HCT116 (cell line): ENCODE results near the gene TLR1. TPM values are rescaled to one million over a fixed set of nuclear protein-coding genes. Genes with fewer than 3 reads are reported as not detected.
A peak's percentile ranks its signal among the peaks of the same experiment; 100 is the strongest.

Source experiments
- ATAC-seq: fragments of 200-7000 bp; cut with Tn5 transposase; 2 replicates; pipeline ENCODE4 v1.9.1; 2020; ENCODE audit warnings: mild to moderate bottlenecking, moderate library complexity
- BruUV-seq: library from RNA; stranded (reverse); fragments of 400-500 nt; replicated peaks from 2 replicates; lab custom pipeline; 2021; lab: Mats Ljungman, UMichigan
- CTCF ChIA-PET: fragments of 300-600 bp; sonication (Branson Sonifier 250); formaldehyde crosslinking; loops from one replicate; lab custom pipeline; 2021; ENCODE audit warnings: antibody characterized with exemption; lab: Charles Lee
- POLR2A ChIA-PET: fragments of 300-600, 350-600 bp; sonication (Branson Sonifier 250); formaldehyde crosslinking; loops from one replicate; lab custom pipeline; 2021; ENCODE audit warnings: antibody characterized with exemption; lab: Charles Lee
- RAD21 ChIA-PET, 2 experiments: fragments of 300-600 bp; sonication (Branson Sonifier 250); formaldehyde crosslinking; loops; one replicate each; lab custom pipeline; 2023; ENCODE audit warnings: low total read pairs in 2 of 2; ENCODE audit not compliant: uncharacterized antibody in 2 of 2, unreplicated experiment in 2 of 2, low non-redundant PET in 1 of 2; lab: Charles Lee
- DNase-seq: peaks from one replicate; pipeline ENCODE4 v3.0.0-alpha.2; 2010; ENCODE audit warnings: low read depth, low spot score
- H2AFZ ChIP-seq: fragments of 200-600 bp; shearing (Covaris generic), sonication (generic); 2 replicates; pipeline ENCODE4 v1.6.1; 2017; ENCODE audit warnings: low read depth, mixed run types, mixed read lengths, antibody characterized with exemption, low read length; ENCODE audit not compliant: poor library complexity, severe bottlenecking
- H3K27ac ChIP-seq: 2 replicates; pipeline ENCODE4 v1.5.1; 2012; ENCODE audit warnings: low read depth, low read length
- H3K27me3 ChIP-seq: fragments of 200-600 bp; sonication (generic); 2 replicates; pipeline ENCODE4 v1.6.1; 2016; ENCODE audit warnings: mixed run types, low read length, mixed read lengths; ENCODE audit not compliant: insufficient read depth
- H3K36me3 ChIP-seq, 2 experiments: fragments of 200-500 bp in 1 of 2; fragments of 200-600 bp in 1 of 2; sonication (Bioruptor generic) in 1 of 2; sonication (generic) in 1 of 2; 2 replicates each; pipeline versions ENCODE4 v1.5.1 to v1.6.1; 2014 to 2016; ENCODE audit warnings: low read length in 2 of 2, inconsistent platforms in 1 of 2, mixed read lengths in 1 of 2, mixed run types in 1 of 2; ENCODE audit not compliant: insufficient read depth in 2 of 2, control insufficient read depth in 1 of 2
- H3K4me1 ChIP-seq, 2 experiments: fragments of 200-600 bp in 1 of 2; sonication (generic) in 1 of 2; 2 replicates each; pipeline versions ENCODE4 v1.5.1 to v1.6.1; 2012 to 2017; ENCODE audit warnings: low read length in 2 of 2, inconsistent platforms in 1 of 2, mild to moderate bottlenecking in 1 of 2, mixed read lengths in 1 of 2, mixed run types in 1 of 2, moderate library complexity in 1 of 2; ENCODE audit not compliant: insufficient read depth in 2 of 2, control insufficient read depth in 1 of 2
- H3K4me2 ChIP-seq: fragments of 200-600 bp; sonication (generic); 2 replicates; pipeline ENCODE4 v1.6.1; 2017; ENCODE audit warnings: mixed run types, low read length, mixed read lengths
- H3K4me3 ChIP-seq, 2 experiments: fragments of 200-600 bp in 1 of 2; sonication (generic) in 1 of 2; replicated peaks in 1 of 2; 2 replicates each; pipeline ENCODE4 v1.5.1; 2011 to 2016; ENCODE audit warnings: low read length in 2 of 2, control low read depth in 1 of 2, low read depth in 1 of 2, mild to moderate bottlenecking in 1 of 2, mixed read lengths in 1 of 2, mixed run types in 1 of 2
- H3K79me2 ChIP-seq: fragments of 200-600 bp; sonication (generic); 2 replicates; pipeline ENCODE4 v1.6.1; 2017; ENCODE audit warnings: mild to moderate bottlenecking, mixed run types, low read length, moderate library complexity, mixed read lengths; ENCODE audit not compliant: insufficient read depth
- H3K9ac ChIP-seq: fragments of 200-600 bp; sonication (generic); 2 replicates; pipeline ENCODE4 v1.6.1; 2016; ENCODE audit warnings: low read length, mixed read lengths
- H3K9me2 ChIP-seq: fragments of 200-600 bp; sonication (generic), shearing (Covaris generic); 2 replicates; pipeline ENCODE4 v1.6.1; 2017; ENCODE audit warnings: mixed run types, mild to moderate bottlenecking, moderate library complexity; ENCODE audit not compliant: insufficient read depth
- H3K9me3 ChIP-seq, 2 experiments: fragments of 200-500 bp in 1 of 2; fragments of 200-600 bp in 1 of 2; sonication (Bioruptor generic) in 1 of 2; sonication (generic) in 1 of 2; 2 replicates each; pipeline ENCODE4 v1.6.1; 2014 to 2017; ENCODE audit warnings: low read length in 2 of 2, mixed read lengths in 2 of 2, inconsistent platforms in 1 of 2, low read depth in 1 of 2, mild to moderate bottlenecking in 1 of 2, mixed run types in 1 of 2, moderate library complexity in 1 of 2; ENCODE audit not compliant: control insufficient read depth in 1 of 2, insufficient read depth in 1 of 2
- H4K20me1 ChIP-seq: fragments of 200-600 bp; sonication (generic), shearing (Covaris generic); 2 replicates; pipeline ENCODE4 v1.6.1; 2017; ENCODE audit warnings: mixed run types, mild to moderate bottlenecking, moderate library complexity; ENCODE audit not compliant: insufficient read depth
- CBX3 ChIP-seq: IDR thresholded peaks from 2 replicates; pipeline ENCODE4 v1.6.1; 2012; ENCODE audit warnings: low read depth
- CTCF ChIP-seq, 3 experiments: fragments of 200-600 bp in 1 of 3; sonication (generic) in 1 of 3; IDR thresholded peaks in 2 of 3; conservative IDR thresholded peaks in 1 of 3; 2 replicates each; pipeline ENCODE4 v1.5.1; 2012 to 2017; ENCODE audit warnings: low read depth in 2 of 3, low read length in 2 of 3, antibody characterized with exemption in 1 of 3, borderline replicate concordance in 1 of 3, control low read depth in 1 of 3, mild to moderate bottlenecking in 1 of 3, mixed read lengths in 1 of 3, mixed run types in 1 of 3, moderate library complexity in 1 of 3; ENCODE audit not compliant: insufficient read depth in 1 of 3
- ELF1 ChIP-seq: IDR thresholded peaks from 2 replicates; pipeline ENCODE4 v1.6.1; 2012; ENCODE audit warnings: low read depth, borderline replicate concordance
- EZH2 ChIP-seq: fragments of 200-600 bp; sonication (generic); IDR thresholded peaks from 2 replicates; pipeline ENCODE4 v1.6.1; 2017; ENCODE audit warnings: antibody characterized with exemption, mixed run types
- FOSL1 ChIP-seq: IDR thresholded peaks from 2 replicates; pipeline ENCODE4 v1.6.1; 2012; ENCODE audit warnings: low read depth
- JUND ChIP-seq: IDR thresholded peaks from 2 replicates; pipeline ENCODE4 v1.6.1; 2012
- MAX ChIP-seq: IDR thresholded peaks from 2 replicates; pipeline ENCODE4 v1.6.1; 2012
- POLR2AphosphoS5 ChIP-seq: IDR thresholded peaks from 2 replicates; pipeline ENCODE4 v1.6.1; 2011; ENCODE audit warnings: mild to moderate bottlenecking, low read depth, low read length, moderate library complexity
- RAD21 ChIP-seq: IDR thresholded peaks from 2 replicates; pipeline ENCODE4 v1.6.1; 2012; ENCODE audit warnings: low read depth, mild to moderate bottlenecking
- REST ChIP-seq: IDR thresholded peaks from 2 replicates; pipeline ENCODE4 v1.6.1; 2012; ENCODE audit warnings: low read depth
- SIN3A ChIP-seq: IDR thresholded peaks from 2 replicates; pipeline ENCODE4 v1.6.1; 2012; ENCODE audit warnings: low read depth
- SP1 ChIP-seq: IDR thresholded peaks from 2 replicates; pipeline ENCODE4 v1.6.1; 2012; ENCODE audit warnings: low read depth
- SRF ChIP-seq: IDR thresholded peaks from 2 replicates; pipeline ENCODE4 v1.6.1; 2012; ENCODE audit warnings: low read depth
- TCF7L2 ChIP-seq: IDR thresholded peaks from 2 replicates; pipeline ENCODE4 v1.7.0; 2011; ENCODE audit warnings: borderline replicate concordance, inconsistent platforms; ENCODE audit not compliant: insufficient read depth, insufficient read length; ENCODE audit errors: extremely low read depth
- YY1 ChIP-seq: IDR thresholded peaks from 2 replicates; pipeline ENCODE4 v1.6.1; 2011; ENCODE audit warnings: low read length, low read depth, moderate library complexity, mild to moderate bottlenecking; ENCODE audit not compliant: insufficient replicate concordance; ENCODE audit errors: extremely low read depth
- ZBTB33 ChIP-seq: IDR thresholded peaks from 2 replicates; pipeline ENCODE4 v1.6.1; 2011; ENCODE audit warnings: mild to moderate bottlenecking, low read length, moderate library complexity; ENCODE audit not compliant: insufficient replicate concordance; ENCODE audit errors: extremely low read depth
- ZFX ChIP-seq: fragments of 450-650 bp; IDR thresholded peaks from 2 replicates; pipeline ENCODE4 v1.6.1; 2017
- ZNF274 ChIP-seq: fragments of 200-500 bp; sonication (Bioruptor generic); IDR thresholded peaks from 2 replicates; pipeline ENCODE4 v1.6.1; 2014; ENCODE audit warnings: mild to moderate bottlenecking, low read depth, low read length, inconsistent platforms
- intact Hi-C: fragments of 100-400 bp; cut with micrococcal nuclease; formaldehyde crosslinking; loops from 2 replicates; pipeline ENCODE4 v1.10.0; 2022
- total RNA-seq: library from RNA; stranded (reverse); gene quantifications from one replicate; pipeline ENCODE4 v1.2.1, GENCODE V29; 2021; ENCODE audit not compliant: unreplicated experiment

TLR1 gene
- total RNA-seq, 1 experiment from 2014 or later, result 1.4 TPM

DNA sequence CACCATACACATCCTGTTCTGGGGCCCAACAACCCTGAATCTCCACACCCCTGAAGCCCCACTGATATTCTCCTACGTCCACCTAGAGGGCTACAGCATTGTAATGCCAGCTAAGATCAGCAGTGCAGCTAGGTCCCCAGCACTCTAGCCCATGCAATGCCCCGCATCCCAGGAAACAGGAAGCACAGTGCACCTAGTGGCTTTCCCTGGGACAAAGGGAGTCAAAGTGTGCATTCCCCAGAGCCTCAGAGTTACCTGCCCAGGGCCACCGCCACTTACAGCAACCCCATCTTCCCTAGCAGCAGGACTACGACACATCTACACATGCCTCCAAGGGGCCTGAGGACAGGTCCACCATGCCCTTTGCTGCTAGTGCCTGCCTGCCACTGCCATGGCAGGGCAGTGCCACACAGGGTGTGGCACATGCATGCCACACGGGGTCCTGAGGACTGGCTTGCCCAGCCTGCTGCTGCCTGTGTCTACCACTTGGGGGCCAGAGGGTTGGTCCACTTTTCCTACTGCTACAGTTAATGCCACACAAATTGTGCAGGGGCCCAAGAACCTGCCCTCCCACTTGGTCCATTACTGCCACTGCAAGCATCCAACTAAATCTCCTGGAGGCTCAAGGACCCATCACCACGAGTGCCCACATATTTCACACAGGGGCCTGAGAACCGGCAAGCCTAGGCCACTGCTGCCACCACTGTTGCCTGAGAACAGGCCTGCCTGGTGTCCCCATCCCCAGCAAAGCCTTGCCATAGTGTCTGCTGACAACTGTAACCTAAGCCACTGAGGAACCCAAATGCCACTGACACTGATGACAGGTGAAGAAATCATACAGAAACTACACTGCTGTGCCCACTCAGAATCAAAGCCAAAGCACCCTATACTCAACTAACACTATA is 28.3 kb upstream of the TLR1 start:
- no peaks in the 10 kb centered on the region for H4K20me1 ChIP-seq
- TF ChIP-seq CBX3, result no peak
- peak; percentile 18 to 66 (median 63); a peak in 5 of 6 replicates for TF ChIP-seq CTCF (IDR thresholded peaks at IDR 0.05 in 2 of 3, conservative IDR thresholded peaks at IDR 0.05 in 1 of 3; ENCODE audit: borderline replicate concordance in 1 of 3, insufficient read depth in 1 of 3, low read depth in 2 of 3, low read length in 2 of 3)
- TF ChIP-seq YY1, result no peak
- TF ChIP-seq MAX, result no peak
- TF ChIP-seq RAD21, result peak; percentile 8; the same call in 1 of the 2 replicates
- TF ChIP-seq ZBTB33, result no peak
- no peak for TF ChIP-seq POLR2AphosphoS5
- TF ChIP-seq FOSL1, result no peak
- no peak for TF ChIP-seq ZNF274
- TF ChIP-seq EZH2, result no peak
- TF ChIP-seq SIN3A, result no peak
- TF ChIP-seq SRF, result no peak
- no peak for TF ChIP-seq JUND
- TF ChIP-seq TCF7L2, result no peak
- no peak for TF ChIP-seq SP1
- TF ChIP-seq REST, result no peak
- TF ChIP-seq ELF1, result no peak
- no peak for TF ChIP-seq ZFX
- no peaks in the 10 kb centered on the region for H3K27me3 ChIP-seq
- no peaks in the 10 kb centered on the region for H3K9me3 ChIP-seq
- no TSS peak for BruUV-seq
- DNase-seq (no peak), ATAC-seq (peak; percentile 100)
- CTCF ChIA-PET, result no interaction called here
- intact Hi-C loops, result no loop called here
- H3K4me1 ChIP-seq, result peaks cover 0 to 10% of the 10 kb centered on the region in 2 experiments; a peak in 2 of 4 replicates
- no peak overlapping the region for H3K27ac ChIP-seq
- H3K4me2 ChIP-seq, result peak overlapping the region; percentile 6; the same call in 1 of the 2 replicates
- no peaks in the 10 kb centered on the region for H3K36me3 ChIP-seq
- H3K79me2 ChIP-seq, result no peaks in the 10 kb centered on the region
- no peak overlapping the region for H3K4me3 ChIP-seq
- no peak overlapping the region for H3K9ac ChIP-seq
- POLR2A ChIA-PET, result no interaction called here
- H2AFZ ChIP-seq, result no peak overlapping the region
- no peaks in the 10 kb centered on the region for H3K9me2 ChIP-seq
- RAD21 ChIA-PET, result no interaction called here
